ENCODE results near the gene POLR3GL.

DNA sequence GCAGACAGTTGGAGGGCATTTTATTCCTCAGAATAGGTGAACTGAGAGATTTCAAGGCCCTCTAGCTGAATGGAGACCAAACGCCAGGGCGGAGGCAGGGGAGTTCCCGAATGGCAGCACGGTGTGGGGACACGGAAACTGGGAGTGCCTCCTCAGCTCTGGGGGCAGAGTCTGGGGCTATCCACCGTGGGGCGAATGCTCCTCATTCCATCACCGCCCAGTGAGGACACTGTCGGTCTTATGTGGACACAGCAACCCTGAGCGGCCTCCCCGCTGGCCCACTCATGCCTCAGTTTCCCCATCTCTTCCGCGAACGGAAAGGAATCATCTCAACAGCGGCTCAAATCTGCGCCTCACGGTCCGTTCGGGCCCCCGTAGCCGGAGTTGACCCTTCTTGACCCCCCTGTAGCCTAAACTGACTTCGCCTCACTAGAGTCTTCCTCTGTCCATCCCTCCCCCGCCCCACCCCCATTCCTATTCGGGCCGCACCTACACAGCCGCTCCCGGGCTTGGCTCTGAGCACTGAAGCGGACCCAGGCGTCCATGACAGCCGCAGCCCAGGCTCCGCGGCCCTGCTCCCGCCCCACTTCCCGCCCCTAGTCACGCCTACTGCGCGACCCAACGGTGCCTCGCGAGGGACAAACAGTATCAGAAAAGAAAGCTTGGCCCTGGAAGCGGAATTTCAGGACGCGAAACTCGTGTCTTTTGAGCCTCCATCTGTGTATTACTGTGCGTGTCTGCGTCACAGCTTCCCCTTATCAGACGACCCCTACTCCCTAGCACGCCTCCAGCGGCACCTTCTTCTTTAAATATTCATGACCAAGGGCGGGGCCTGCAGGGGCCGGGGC is 46.1 kb upstream of the POLR3GL start, which contains the start of gene PEX11B:
- no peak for TF ChIP-seq CTCF (conservative IDR thresholded peaks at IDR 0.05)
- 0 out of 2 replicates have a peak, but pooled peaks have one; percentile 32 for TF ChIP-seq ZFX (IDR thresholded peaks at IDR 0.05)

All from C4-2B (cell line).